ENCODE results near the gene PCNX2.

GRCh38 chr1:233057836-233058235 is 237.7 kb downstream of the PCNX2 start:
- TF ChIP-seq POLR2AphosphoS5 (IDR thresholded peaks at IDR 0.05) (no peak), CTCF (IDR thresholded peaks at IDR 0.05) (no peak), POLR2A (IDR thresholded peaks at IDR 0.05) (no peak)

Measured in sigmoid colon (tissue), 4 donors.